Measurements from ENCODE around the gene MRPL34.

DNA sequence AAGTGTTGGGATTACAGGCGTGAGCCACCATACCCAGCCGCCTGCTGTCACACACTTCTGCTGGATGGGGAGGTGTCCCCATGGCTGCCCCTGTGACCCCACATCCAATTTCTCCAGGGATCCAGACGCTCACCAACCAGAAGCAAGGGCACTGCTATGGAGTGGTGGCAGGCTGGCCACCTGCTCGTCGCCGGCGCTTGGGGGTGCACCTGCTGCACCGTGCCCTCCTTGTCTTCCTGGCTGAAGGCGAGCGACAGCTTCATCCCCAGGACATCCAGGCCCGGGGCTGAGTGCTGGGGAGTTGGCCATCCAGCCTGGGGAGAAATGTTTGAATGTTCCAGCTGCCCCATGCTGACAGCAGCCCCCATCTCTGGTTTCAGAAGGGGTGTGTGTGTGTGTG, 19.4 kb upstream of the MRPL34 start:
- TF ChIP-seq, protein P1, sequence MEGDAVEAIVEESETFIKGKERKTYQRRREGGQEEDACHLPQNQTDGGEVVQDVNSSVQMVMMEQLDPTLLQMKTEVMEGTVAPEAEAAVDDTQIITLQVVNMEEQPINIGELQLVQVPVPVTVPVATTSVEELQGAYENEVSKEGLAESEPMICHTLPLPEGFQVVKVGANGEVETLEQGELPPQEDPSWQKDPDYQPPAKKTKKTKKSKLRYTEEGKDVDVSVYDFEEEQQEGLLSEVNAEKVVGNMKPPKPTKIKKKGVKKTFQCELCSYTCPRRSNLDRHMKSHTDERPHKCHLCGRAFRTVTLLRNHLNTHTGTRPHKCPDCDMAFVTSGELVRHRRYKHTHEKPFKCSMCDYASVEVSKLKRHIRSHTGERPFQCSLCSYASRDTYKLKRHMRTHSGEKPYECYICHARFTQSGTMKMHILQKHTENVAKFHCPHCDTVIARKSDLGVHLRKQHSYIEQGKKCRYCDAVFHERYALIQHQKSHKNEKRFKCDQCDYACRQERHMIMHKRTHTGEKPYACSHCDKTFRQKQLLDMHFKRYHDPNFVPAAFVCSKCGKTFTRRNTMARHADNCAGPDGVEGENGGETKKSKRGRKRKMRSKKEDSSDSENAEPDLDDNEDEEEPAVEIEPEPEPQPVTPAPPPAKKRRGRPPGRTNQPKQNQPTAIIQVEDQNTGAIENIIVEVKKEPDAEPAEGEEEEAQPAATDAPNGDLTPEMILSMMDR (conservative IDR thresholded peaks at IDR 0.05 in 1 of 2, IDR thresholded peaks at IDR 0.05 in 1 of 2; ENCODE audit: extremely low read depth in 1 of 2, insufficient read depth in 1 of 2, low read depth in 1 of 2, low read length in 2 of 2): no peak
- TF ChIP-seq EZH2 (IDR thresholded peaks at IDR 0.05; ENCODE audit: borderline replicate concordance, low read length): no peak

All from mammary epithelial cell (primary cell).